OCI-LY3 (cell line): Measurements from ENCODE around the gene KCNG1.

Source experiments
- H2AFZ ChIP-seq: fragments of 200-600, 300-600 bp; shearing (Covaris generic); 2 replicates; pipeline ENCODE4 v1.6.0; 2014; ENCODE audit warnings: antibody characterized with exemption, low read depth, low read length
- H3K27ac ChIP-seq: fragments of 200-600, 300-600 bp; sonication (generic); 2 replicates; pipeline ENCODE4 v1.5.1; 2014; ENCODE audit warnings: mild to moderate bottlenecking, low read length, moderate library complexity, mixed read lengths
- H3K27me3 ChIP-seq: fragments of 200-600, 300-600 bp; sonication (generic); 2 replicates; pipeline ENCODE4 v1.6.1; 2014; ENCODE audit warnings: low read depth, low read length, mixed read lengths
- H3K36me3 ChIP-seq: fragments of 200-600, 300-600 bp; sonication (generic); replicated peaks from 2 replicates; pipeline ENCODE3; 2014; ENCODE audit warnings: low read depth, low read length, mixed read lengths
- H3K4me1 ChIP-seq: fragments of 300-600, 200-600 bp; sonication (generic); 2 replicates; pipeline ENCODE4 v1.6.1; 2014; ENCODE audit warnings: low read length, mixed read lengths
- H3K4me2 ChIP-seq: fragments of 200-600, 300-600 bp; sonication (generic); 2 replicates; pipeline ENCODE4 v1.6.1; 2014; ENCODE audit warnings: low read length, mixed read lengths
- H3K4me3 ChIP-seq: fragments of 300-600, 200-600 bp; sonication (generic); 2 replicates; pipeline ENCODE4 v1.5.1; 2014; ENCODE audit warnings: antibody characterized with exemption, mild to moderate bottlenecking, low read length, moderate library complexity
- H3K79me2 ChIP-seq: fragments of 300-600, 200-600 bp; shearing (Covaris generic); 2 replicates; pipeline ENCODE4 v1.6.1; 2014; ENCODE audit warnings: mild to moderate bottlenecking, low read length, mixed read lengths
- H3K9ac ChIP-seq: fragments of 300-600, 200-600 bp; shearing (Covaris generic); 2 replicates; pipeline ENCODE4 v1.6.0; 2014; ENCODE audit warnings: mild to moderate bottlenecking, low read length, moderate library complexity
- H3K9me3 ChIP-seq: fragments of 200-600, 300-600 bp; shearing (Covaris generic); 2 replicates; pipeline ENCODE4 v1.6.1; 2014; ENCODE audit warnings: low read length, mixed read lengths; ENCODE audit not compliant: insufficient read depth
- H4K20me1 ChIP-seq: fragments of 200-600, 300-600 bp; sonication (generic); 2 replicates; pipeline ENCODE4 v1.6.1; 2016; ENCODE audit warnings: low read length, mixed read lengths; ENCODE audit not compliant: insufficient read depth
- CTCF ChIP-seq: fragments of 200-600, 300-600 bp; sonication (generic); IDR thresholded peaks from 2 replicates; pipeline ENCODE4 v1.5.1; 2014; ENCODE audit warnings: antibody characterized with exemption, low read length, low read depth
- EZH2phosphoT487 ChIP-seq: fragments of 200-600 bp; shearing (Covaris generic); IDR thresholded peaks from 2 replicates; pipeline ENCODE4 v1.6.1; 2018; ENCODE audit warnings: antibody characterized with exemption, mixed run types, low read depth

Gene KCNG1

GRCh38 chr20:50967586-50967985 is 55.3 kb downstream of the KCNG1 start:
- H3K9ac ChIP-seq: no peak overlapping the region
- H3K4me1 ChIP-seq: no peaks in the 10 kb centered on the region
- no peak overlapping the region for H3K4me2 ChIP-seq
- peaks cover 13% of the 10 kb centered on the region for H3K27me3 ChIP-seq
- 0 out of 2 replicates have a peak overlapping the region, but pooled peaks have one; percentile 16 for H2AFZ ChIP-seq
- no peaks in the 10 kb centered on the region for H4K20me1 ChIP-seq
- no peaks in the 10 kb centered on the region for H3K36me3 ChIP-seq
- H3K9me3 ChIP-seq: no peaks in the 10 kb centered on the region
- no peak overlapping the region for H3K27ac ChIP-seq
- H3K4me3 ChIP-seq: no peak overlapping the region
- TF ChIP-seq EZH2phosphoT487 (no peak), CTCF (no peak)
- H3K79me2 ChIP-seq: no peaks in the 10 kb centered on the region

GRCh38 chr20:50959543-50960126 is 63.3 kb downstream of the KCNG1 start:
- Histone ChIP-seq H4K20me1 (peaks cover 23% of the 10 kb centered on the region), H3K4me2 (peak overlapping the region; percentile 86), H3K27me3 (no peaks in the 10 kb centered on the region), H3K9ac (no peak overlapping the region), H3K4me1 (peaks cover 20% of the 10 kb centered on the region), H3K36me3 (peaks cover 22% of the 10 kb centered on the region), H3K4me3 (peak overlapping the region; percentile 87), H3K79me2 (peaks cover 68% of the 10 kb centered on the region), H2AFZ (no peak overlapping the region), H3K27ac (no peak overlapping the region), H3K9me3 (no peaks in the 10 kb centered on the region)
- TF ChIP-seq EZH2phosphoT487: no peak
- TF ChIP-seq CTCF: no peak

DNA sequence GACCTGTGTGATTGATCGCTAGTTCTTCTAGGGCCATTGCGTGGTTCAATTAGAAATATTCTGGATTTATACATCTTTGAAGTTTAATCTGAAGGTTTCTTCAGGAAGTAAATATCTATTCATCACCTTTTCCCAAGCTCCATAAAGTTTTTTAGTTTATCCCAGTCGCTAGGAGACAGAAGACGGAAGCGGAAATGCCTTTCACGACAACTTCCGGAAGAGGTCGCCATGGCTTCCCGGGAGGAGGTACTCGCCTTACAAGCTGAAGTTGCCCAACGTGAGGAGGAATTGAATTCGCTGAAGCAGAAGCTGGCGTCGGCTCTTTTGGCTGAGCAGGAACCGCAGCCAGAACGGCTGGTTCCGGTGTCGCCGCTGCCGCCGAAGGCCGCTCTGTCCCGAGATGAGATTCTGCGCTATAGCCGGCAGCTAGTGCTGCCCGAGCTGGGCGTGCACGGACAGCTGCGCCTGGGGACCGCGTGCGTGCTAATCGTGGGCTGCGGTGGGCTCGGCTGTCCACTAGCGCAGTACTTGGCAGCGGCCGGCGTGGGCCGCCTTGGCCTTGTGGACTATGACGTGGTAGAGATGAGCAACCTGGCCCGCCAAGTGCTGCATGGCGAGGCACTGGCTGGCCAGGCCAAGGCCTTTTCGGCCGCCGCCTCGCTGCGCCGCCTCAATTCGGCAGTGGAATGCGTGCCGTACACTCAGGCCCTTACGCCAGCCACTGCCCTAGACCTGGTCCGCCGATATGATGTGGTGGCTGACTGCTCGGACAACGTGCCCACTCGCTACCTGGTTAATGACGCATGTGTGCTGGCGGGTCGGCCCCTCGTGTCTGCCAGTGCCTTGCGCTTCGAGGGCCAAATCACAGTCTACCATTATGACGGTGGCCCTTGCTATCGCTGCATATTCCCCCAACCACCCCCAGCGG is 64.0 kb downstream of the KCNG1 start, which contains the start of gene MOCS3:
Gene MOCS3, plus strand, starts transcription at position 204 of the 928 bp plus-strand sequence. Its CDS starts 25 bp downstream, at position 229.
- Histone ChIP-seq H3K9me3 (no peaks in the 10 kb centered on the region), H3K9ac (peak within 1 kb of the TSS; percentile 80), H3K4me3 (peak within 1 kb of the TSS; percentile 87), H3K79me2 (peaks cover 76% of the 10 kb centered on the region), H4K20me1 (peaks cover 23% of the 10 kb centered on the region), H3K27ac (peak within 1 kb of the TSS; percentile 56), H3K27me3 (no peaks in the 10 kb centered on the region), H3K36me3 (peaks cover 27% of the 10 kb centered on the region), H3K4me2 (peak within 1 kb of the TSS; percentile 91), H2AFZ (peak within 1 kb of the TSS; percentile 79), H3K4me1 (peaks cover 20% of the 10 kb centered on the region)
- no peak for TF ChIP-seq EZH2phosphoT487
- no peak for TF ChIP-seq CTCF
